ENCODE results near the gene ZNF846. TPM values are rescaled to one million over a fixed set of nuclear protein-coding genes. Genes with fewer than 3 reads are reported as not detected.

The ZNF846 gene
- total RNA-seq, 1 experiment from 2014 or later, result 5.3 TPM

DNA sequence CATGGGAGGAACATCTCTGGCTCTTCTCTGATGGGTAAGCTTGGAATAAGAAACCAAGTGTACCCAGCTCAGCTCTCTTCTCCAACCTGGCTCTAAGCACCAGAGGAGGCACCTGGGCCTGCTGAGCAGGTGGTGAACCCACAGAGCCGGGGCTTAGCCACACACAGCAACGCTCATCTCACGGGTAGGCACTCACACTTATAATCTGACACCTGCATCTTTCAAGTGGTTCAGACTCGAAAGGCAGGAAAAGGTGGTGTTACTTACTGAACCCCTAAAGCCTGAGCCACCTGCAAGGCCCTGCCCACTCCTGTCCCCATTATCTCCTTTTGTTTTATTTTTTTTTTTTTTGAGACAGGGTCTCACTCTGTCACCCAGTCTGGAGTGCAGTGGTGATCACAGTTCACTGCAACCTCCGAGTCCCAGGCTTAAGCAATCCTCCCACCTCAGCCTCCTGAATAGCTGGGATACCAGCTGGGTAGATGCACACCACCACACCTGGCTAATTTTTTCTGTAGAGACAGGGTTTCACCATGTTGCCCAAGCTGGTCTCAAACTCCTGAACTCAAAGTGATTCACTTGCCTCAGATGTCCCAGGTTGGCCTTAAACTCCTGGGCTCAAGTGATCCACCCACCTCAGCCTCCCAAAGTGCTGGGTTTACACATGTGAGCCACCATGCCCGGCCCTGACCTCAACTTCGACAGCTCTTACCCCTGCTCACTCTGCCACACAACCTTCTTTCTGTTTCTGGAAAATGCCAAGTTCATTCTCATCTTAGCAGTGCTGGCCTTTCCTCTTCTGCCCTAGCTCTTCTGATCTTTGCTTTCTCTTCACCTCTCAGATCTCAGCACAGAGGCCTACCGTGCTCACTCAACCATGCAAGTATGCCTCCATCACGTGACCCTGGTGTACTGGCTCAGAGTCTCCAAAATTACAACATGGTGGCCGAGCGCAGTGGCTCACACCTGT, 40.6 kb upstream of the ZNF846 start:
- Mint-ChIP-seq H3K36me3 (ENCODE audit: insufficient read depth, unreplicated experiment) (peaks cover 18% of the 10 kb centered on the region), H3K4me1 (ENCODE audit: low read depth, unreplicated experiment) (no peaks in the 10 kb centered on the region), H3K27me3 (ENCODE audit: insufficient read depth, unreplicated experiment) (no peaks in the 10 kb centered on the region), H3K27ac (ENCODE audit: unreplicated experiment) (no peak overlapping the region), H3K9me3 (ENCODE audit: unreplicated experiment) (no peaks in the 10 kb centered on the region), H3K4me3 (ENCODE audit: unreplicated experiment) (no peak overlapping the region)
- no peak for DNase-seq
- no peak for TF ChIP-seq CTCF (IDR thresholded peaks at IDR 0.05; ENCODE audit: insufficient read depth in 1 of 2, low read depth in 1 of 2, low read length in 1 of 2, severe bottlenecking in 1 of 2, unreplicated experiment in 1 of 2)
- Histone ChIP-seq H3K36me3 (ENCODE audit: control insufficient read depth, insufficient read depth, low read length) (peaks cover 2% of the 10 kb centered on the region), H3K27me3 (replicated peaks; ENCODE audit: control insufficient read depth, insufficient read depth, low read length) (no peaks in the 10 kb centered on the region), H3K4me1 (no peaks in the 10 kb centered on the region), H3K9me3 (no peaks in the 10 kb centered on the region), H3K4me3 (ENCODE audit: low read depth, low read length) (no peak overlapping the region)
- no TSS peak for BruUV-seq (replicated peaks)
- POLR2A ChIA-PET, result interaction anchor here (0.6 kb wide), 1 partner anchor 19 kb away, joined by 4 read pairs; the partner anchor contains the start of gene UBL5
- CTCF ChIA-PET, result no interaction called here
- intact Hi-C loops (cut with micrococcal nuclease; ENCODE audit: unreplicated experiment), result no loop called here

DNA sequence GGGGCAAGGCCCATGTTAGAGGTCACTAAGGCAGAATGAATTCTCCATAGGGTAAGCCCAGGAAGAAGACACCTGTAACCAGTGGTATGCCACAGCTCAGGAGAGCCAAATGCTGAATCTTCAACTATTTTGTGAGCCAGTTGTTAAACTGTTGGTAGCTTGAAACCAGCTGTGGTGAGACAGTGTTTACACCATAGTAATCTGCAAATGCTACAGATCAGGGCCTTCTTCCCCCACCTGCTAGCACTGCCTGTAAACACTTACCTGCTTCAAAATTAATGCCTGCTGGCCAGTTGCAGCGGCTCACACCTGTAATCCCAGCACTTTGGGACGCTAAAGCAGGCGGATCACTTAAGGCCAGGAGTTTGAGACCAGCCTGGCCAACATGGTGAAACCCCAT, 38.3 kb upstream of the ZNF846 start:
- no peak overlapping the region for H3K27ac Mint-ChIP-seq (ENCODE audit: unreplicated experiment)
- no peak overlapping the region for H3K4me3 Mint-ChIP-seq (ENCODE audit: unreplicated experiment)
- CTCF ChIA-PET, result no interaction called here
- Histone ChIP-seq H3K4me3 (ENCODE audit: low read depth, low read length) (no peak overlapping the region), H3K27me3 (replicated peaks; ENCODE audit: control insufficient read depth, insufficient read depth, low read length) (no peaks in the 10 kb centered on the region), H3K36me3 (ENCODE audit: control insufficient read depth, insufficient read depth, low read length) (peaks cover 2% of the 10 kb centered on the region), H3K9me3 (no peaks in the 10 kb centered on the region), H3K4me1 (no peaks in the 10 kb centered on the region)
- no peak for DNase-seq
- no peaks in the 10 kb centered on the region for H3K9me3 Mint-ChIP-seq (ENCODE audit: unreplicated experiment)
- no TSS peak for BruUV-seq (replicated peaks)
- no peaks in the 10 kb centered on the region for H3K4me1 Mint-ChIP-seq (ENCODE audit: low read depth, unreplicated experiment)
- no peaks in the 10 kb centered on the region for H3K27me3 Mint-ChIP-seq (ENCODE audit: insufficient read depth, unreplicated experiment)
- intact Hi-C loops (cut with micrococcal nuclease; ENCODE audit: unreplicated experiment), result no loop called here
- peaks cover 8% of the 10 kb centered on the region for H3K36me3 Mint-ChIP-seq (ENCODE audit: insufficient read depth, unreplicated experiment)
- POLR2A ChIA-PET, result no interaction called here
- no peak for TF ChIP-seq CTCF (IDR thresholded peaks at IDR 0.05; ENCODE audit: insufficient read depth in 1 of 2, low read depth in 1 of 2, low read length in 1 of 2, severe bottlenecking in 1 of 2, unreplicated experiment in 1 of 2)

DNA sequence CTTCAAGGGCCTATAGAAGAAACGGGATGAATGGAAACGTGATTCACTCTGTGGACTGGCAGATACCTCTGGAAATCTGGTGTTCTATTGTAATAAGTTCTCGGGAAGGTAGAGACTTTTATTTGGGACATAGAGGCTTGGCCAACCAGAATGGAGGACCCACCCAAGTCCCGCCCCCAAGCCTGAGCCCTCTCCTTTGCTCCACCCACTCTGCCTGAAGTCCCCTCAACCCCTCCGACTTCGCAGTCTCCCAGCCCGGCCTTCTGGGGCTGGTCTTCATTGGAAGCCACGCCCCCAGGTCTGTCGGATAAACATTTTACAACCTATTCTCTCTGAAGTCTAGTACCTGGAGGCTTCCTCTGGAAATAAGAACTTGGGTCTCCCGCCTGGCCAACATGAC, 33.4 kb upstream of the ZNF846 start:
- H3K27me3 Mint-ChIP-seq (ENCODE audit: insufficient read depth, unreplicated experiment), result no peaks in the 10 kb centered on the region
- no peak for DNase-seq
- intact Hi-C loops (cut with micrococcal nuclease; ENCODE audit: unreplicated experiment), result no loop called here
- H3K4me3 Mint-ChIP-seq (ENCODE audit: unreplicated experiment), result no peak overlapping the region
- Histone ChIP-seq H3K36me3 (ENCODE audit: control insufficient read depth, insufficient read depth, low read length) (no peaks in the 10 kb centered on the region), H3K27me3 (replicated peaks; ENCODE audit: control insufficient read depth, insufficient read depth, low read length) (no peaks in the 10 kb centered on the region), H3K4me1 (no peaks in the 10 kb centered on the region), H3K4me3 (ENCODE audit: low read depth, low read length) (no peak overlapping the region), H3K9me3 (no peaks in the 10 kb centered on the region)
- H3K36me3 Mint-ChIP-seq (ENCODE audit: insufficient read depth, unreplicated experiment), result no peaks in the 10 kb centered on the region
- POLR2A ChIA-PET, result no interaction called here
- no peak for TF ChIP-seq CTCF (IDR thresholded peaks at IDR 0.05; ENCODE audit: insufficient read depth in 1 of 2, low read depth in 1 of 2, low read length in 1 of 2, severe bottlenecking in 1 of 2, unreplicated experiment in 1 of 2)
- no peaks in the 10 kb centered on the region for H3K4me1 Mint-ChIP-seq (ENCODE audit: low read depth, unreplicated experiment)
- H3K27ac Mint-ChIP-seq (ENCODE audit: unreplicated experiment), result no peak overlapping the region
- H3K9me3 Mint-ChIP-seq (ENCODE audit: unreplicated experiment), result no peaks in the 10 kb centered on the region
- no TSS peak for BruUV-seq (replicated peaks)
- CTCF ChIA-PET, result no interaction called here
